Esophagus squamous epithelium (tissue), 4 donors: Measurements from ENCODE around the gene FEZ2.

Experiments
- POLR2A ChIP-seq, 4 donors: fragments of 450-650 bp; IDR thresholded peaks; one replicate each; pipeline ENCODE4 v1.6.1; 2017; ENCODE audit warnings: antibody characterized with exemption in 4 of 4, mild to moderate bottlenecking in 4 of 4, moderate library complexity in 3 of 4
- TF ChIP-seq, protein P1 (sequence below), 6 experiments: fragments of 450-650 bp in 4 of 6; fragments of 200-600 bp in 2 of 6; sonication (generic) in 2 of 6; IDR thresholded peaks; one replicate each; pipeline ENCODE4 v1.5.1; 2016 to 2019; ENCODE audit warnings: antibody characterized with exemption in 6 of 6, mild to moderate bottlenecking in 4 of 6, moderate library complexity in 4 of 6

DNA sequence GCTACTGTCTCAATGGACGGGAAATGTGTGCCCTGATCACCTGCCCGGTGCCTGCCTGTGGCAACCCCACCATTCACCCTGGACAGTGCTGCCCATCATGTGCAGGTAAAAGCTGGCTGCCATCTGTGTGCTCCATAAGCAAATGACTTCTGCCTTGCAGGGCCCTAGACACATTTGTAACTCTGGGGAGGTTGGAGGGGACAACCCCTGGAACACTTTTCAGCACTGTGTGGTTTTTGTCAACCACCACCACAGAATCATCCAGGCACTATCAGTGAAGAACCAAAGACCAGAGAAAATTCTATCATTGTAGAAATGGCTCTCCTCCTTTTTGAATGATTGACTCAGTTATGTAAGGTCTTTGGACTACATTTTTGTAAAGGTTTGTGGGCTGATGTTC lies 84.3 kb downstream of the FEZ2 start:
- TF ChIP-seq, protein P1, sequence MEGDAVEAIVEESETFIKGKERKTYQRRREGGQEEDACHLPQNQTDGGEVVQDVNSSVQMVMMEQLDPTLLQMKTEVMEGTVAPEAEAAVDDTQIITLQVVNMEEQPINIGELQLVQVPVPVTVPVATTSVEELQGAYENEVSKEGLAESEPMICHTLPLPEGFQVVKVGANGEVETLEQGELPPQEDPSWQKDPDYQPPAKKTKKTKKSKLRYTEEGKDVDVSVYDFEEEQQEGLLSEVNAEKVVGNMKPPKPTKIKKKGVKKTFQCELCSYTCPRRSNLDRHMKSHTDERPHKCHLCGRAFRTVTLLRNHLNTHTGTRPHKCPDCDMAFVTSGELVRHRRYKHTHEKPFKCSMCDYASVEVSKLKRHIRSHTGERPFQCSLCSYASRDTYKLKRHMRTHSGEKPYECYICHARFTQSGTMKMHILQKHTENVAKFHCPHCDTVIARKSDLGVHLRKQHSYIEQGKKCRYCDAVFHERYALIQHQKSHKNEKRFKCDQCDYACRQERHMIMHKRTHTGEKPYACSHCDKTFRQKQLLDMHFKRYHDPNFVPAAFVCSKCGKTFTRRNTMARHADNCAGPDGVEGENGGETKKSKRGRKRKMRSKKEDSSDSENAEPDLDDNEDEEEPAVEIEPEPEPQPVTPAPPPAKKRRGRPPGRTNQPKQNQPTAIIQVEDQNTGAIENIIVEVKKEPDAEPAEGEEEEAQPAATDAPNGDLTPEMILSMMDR (IDR thresholded peaks at IDR 0.05): no peak
- TF ChIP-seq POLR2A (IDR thresholded peaks at IDR 0.05): no peak
